Measurements from ENCODE around the gene UBALD1. TPM values are rescaled to one million over a fixed set of nuclear protein-coding genes. Genes with fewer than 3 reads are reported as not detected.

The UBALD1 gene
- total and polyA plus RNA-seq, 9 of the 15 experiments (the other 6 are each of a cell fraction or from before 2014, with no cell fraction given) = 1.3 to 38.0 (median 6.2) TPM; not detected in 2

DNA sequence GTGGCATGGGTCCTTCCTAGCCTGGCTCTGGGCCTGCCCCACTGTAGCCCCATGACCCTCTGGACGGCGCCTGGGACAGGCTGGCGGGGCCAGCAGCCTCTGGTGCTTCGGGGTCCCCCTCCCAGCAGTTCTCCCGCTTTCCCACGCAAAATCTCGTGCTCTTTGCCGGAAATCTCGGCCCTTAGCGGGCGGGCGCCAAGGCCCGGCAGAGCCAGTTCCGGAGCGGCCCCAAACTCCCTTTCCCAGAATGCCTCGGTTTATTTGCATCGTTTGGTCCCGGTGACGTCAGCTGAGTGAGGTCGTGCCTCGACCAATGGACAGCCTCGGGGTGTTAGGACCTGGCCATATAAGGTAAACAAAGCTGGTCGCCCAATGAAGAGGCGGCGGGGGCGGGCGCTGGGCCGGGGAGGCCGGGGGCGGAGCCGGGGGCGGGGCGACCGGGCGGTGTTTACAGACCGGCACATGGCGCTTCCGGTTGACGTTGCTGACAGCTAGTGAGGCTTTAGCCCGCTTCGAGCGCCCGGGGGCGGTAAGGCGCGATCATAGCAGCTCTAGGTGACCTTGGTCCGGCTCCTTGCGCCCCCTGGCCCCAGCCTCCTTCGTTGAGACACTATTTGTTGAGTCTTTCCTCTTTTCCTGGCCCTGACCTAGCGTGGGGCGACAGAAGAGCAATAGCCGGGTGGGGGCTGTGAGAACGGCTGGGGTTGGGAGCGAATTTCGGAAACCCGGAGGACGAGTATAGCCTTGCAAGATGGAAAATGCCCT, 1.5 kb upstream of the UBALD1 start (continued):
- TF ChIP-seq, protein P1, sequence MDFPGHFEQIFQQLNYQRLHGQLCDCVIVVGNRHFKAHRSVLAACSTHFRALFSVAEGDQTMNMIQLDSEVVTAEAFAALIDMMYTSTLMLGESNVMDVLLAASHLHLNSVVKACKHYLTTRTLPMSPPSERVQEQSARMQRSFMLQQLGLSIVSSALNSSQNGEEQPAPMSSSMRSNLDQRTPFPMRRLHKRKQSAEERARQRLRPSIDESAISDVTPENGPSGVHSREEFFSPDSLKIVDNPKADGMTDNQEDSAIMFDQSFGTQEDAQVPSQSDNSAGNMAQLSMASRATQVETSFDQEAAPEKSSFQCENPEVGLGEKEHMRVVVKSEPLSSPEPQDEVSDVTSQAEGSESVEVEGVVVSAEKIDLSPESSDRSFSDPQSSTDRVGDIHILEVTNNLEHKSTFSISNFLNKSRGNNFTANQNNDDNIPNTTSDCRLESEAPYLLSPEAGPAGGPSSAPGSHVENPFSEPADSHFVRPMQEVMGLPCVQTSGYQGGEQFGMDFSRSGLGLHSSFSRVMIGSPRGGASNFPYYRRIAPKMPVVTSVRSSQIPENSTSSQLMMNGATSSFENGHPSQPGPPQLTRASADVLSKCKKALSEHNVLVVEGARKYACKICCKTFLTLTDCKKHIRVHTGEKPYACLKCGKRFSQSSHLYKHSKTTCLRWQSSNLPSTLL (IDR thresholded peaks at IDR 0.05) = no peak
- TF ChIP-seq ILF3 (IDR thresholded peaks at IDR 0.05; ENCODE audit: borderline replicate concordance) (no peak), ZNF586 (CRISPR knock-in tag; conservative IDR thresholded peaks at IDR 0.05) (no peak), ZBTB1 (CRISPR knock-in tag; IDR thresholded peaks at IDR 0.05; ENCODE audit: borderline replicate concordance, low read depth) (0 out of 2 replicates have a peak, but pooled peaks have one; percentile 21), TEAD4 (IDR thresholded peaks at IDR 0.05; ENCODE audit: low read length) (no peak; the same call in 1 of the 2 replicates), TEAD4 (CRISPR knock-in tag; IDR thresholded peaks at IDR 0.05; ENCODE audit: borderline replicate concordance) (no peak), ZNF766 (CRISPR knock-in tag; conservative IDR thresholded peaks at IDR 0.05) (peak; percentile 82; the same call in 1 of the 2 replicates), NFRKB (IDR thresholded peaks at IDR 0.05; ENCODE audit: low read depth) (no peak; the same call in 1 of the 2 replicates), TOE1 (IDR thresholded peaks at IDR 0.05; ENCODE audit: borderline replicate concordance) (peak; percentile 68; the same call in 1 of the 2 replicates), TOE1 (CRISPR knock-in tag; IDR thresholded peaks at IDR 0.05; ENCODE audit: borderline replicate concordance, low read depth) (no peak), ZFP36 (IDR thresholded peaks at IDR 0.05; ENCODE audit: low read depth, low read length, partially characterized antibody) (peak; percentile 89), CXXC5 (CRISPR knock-in tag; IDR thresholded peaks at IDR 0.05) (peak; percentile 73), KAT2B (IDR thresholded peaks at IDR 0.05; ENCODE audit: low read depth, low read length) (peak; percentile 38), ESRRA (IDR thresholded peaks at IDR 0.05; ENCODE audit: borderline replicate concordance, low read depth) (peak; percentile 100), MYC (IDR thresholded peaks at IDR 0.05; ENCODE audit: low read depth, low read length) (peak; percentile 93), MYC (CRISPR knock-in tag; IDR thresholded peaks at IDR 0.05; ENCODE audit: borderline replicate concordance, low read depth) (0 out of 2 replicates have a peak, but pooled peaks have one; percentile 58), ZNF253 (CRISPR knock-in tag; conservative IDR thresholded peaks at IDR 0.05) (no peak)
- TF ChIP-seq, protein P2, sequence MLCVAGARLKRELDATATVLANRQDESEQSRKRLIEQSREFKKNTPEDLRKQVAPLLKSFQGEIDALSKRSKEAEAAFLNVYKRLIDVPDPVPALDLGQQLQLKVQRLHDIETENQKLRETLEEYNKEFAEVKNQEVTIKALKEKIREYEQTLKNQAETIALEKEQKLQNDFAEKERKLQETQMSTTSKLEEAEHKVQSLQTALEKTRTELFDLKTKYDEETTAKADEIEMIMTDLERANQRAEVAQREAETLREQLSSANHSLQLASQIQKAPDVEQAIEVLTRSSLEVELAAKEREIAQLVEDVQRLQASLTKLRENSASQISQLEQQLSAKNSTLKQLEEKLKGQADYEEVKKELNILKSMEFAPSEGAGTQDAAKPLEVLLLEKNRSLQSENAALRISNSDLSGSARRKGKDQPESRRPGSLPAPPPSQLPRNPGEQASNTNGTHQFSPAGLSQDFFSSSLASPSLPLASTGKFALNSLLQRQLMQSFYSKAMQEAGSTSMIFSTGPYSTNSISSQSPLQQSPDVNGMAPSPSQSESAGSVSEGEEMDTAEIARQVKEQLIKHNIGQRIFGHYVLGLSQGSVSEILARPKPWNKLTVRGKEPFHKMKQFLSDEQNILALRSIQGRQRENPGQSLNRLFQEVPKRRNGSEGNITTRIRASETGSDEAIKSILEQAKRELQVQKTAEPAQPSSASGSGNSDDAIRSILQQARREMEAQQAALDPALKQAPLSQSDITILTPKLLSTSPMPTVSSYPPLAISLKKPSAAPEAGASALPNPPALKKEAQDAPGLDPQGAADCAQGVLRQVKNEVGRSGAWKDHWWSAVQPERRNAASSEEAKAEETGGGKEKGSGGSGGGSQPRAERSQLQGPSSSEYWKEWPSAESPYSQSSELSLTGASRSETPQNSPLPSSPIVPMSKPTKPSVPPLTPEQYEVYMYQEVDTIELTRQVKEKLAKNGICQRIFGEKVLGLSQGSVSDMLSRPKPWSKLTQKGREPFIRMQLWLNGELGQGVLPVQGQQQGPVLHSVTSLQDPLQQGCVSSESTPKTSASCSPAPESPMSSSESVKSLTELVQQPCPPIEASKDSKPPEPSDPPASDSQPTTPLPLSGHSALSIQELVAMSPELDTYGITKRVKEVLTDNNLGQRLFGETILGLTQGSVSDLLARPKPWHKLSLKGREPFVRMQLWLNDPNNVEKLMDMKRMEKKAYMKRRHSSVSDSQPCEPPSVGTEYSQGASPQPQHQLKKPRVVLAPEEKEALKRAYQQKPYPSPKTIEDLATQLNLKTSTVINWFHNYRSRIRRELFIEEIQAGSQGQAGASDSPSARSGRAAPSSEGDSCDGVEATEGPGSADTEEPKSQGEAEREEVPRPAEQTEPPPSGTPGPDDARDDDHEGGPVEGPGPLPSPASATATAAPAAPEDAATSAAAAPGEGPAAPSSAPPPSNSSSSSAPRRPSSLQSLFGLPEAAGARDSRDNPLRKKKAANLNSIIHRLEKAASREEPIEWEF (CRISPR knock-in tag; IDR thresholded peaks at IDR 0.05) = 0 out of 2 replicates have a peak, but pooled peaks have one; percentile 37
- TF ChIP-seq, protein P3, sequence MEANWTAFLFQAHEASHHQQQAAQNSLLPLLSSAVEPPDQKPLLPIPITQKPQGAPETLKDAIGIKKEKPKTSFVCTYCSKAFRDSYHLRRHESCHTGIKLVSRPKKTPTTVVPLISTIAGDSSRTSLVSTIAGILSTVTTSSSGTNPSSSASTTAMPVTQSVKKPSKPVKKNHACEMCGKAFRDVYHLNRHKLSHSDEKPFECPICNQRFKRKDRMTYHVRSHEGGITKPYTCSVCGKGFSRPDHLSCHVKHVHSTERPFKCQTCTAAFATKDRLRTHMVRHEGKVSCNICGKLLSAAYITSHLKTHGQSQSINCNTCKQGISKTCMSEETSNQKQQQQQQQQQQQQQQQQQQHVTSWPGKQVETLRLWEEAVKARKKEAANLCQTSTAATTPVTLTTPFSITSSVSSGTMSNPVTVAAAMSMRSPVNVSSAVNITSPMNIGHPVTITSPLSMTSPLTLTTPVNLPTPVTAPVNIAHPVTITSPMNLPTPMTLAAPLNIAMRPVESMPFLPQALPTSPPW (CRISPR knock-in tag; IDR thresholded peaks at IDR 0.05) = peak; percentile 77; the same call in 1 of the 2 replicates
